B cell (primary cell): ENCODE results near the gene VILL. TPM values are rescaled to one million over a fixed set of nuclear protein-coding genes. Genes with fewer than 3 reads are reported as not detected.

ENCODE experiments used
- ATAC-seq: fragments of 200-7000 bp; cut with Tn5 transposase; one replicate; pipeline ENCODE4 v1.10.0; 2021; ENCODE audit warnings: low read depth, mild to moderate bottlenecking, moderate number of reproducible peaks, moderate library complexity
- CTCF ChIA-PET: fragments of 350-600 bp; sonication (Branson Sonifier 250); formaldehyde crosslinking; loops from one replicate; lab custom pipeline; 2021; ENCODE audit warnings: antibody characterized with exemption, inconsistent platforms; lab: Charles Lee
- POLR2A ChIA-PET: fragments of 350-600 bp; sonication (Branson Sonifier 250); formaldehyde crosslinking; loops from one replicate; lab custom pipeline; 2021; ENCODE audit warnings: antibody characterized with exemption; lab: Charles Lee
- DNase-seq: peaks from one replicate; pipeline ENCODE4 v3.0.0; 2013
- H2AFZ ChIP-seq: 2 replicates; pipeline ENCODE4 v1.6.1; 2012; ENCODE audit warnings: mild to moderate bottlenecking, low read depth, low read length; ENCODE audit not compliant: insufficient read depth, poor library complexity, severe bottlenecking
- H3K27ac ChIP-seq, 2 donors: 1 replicate in 1 of 2; 2 replicates in 1 of 2; pipeline ENCODE4 v1.5.1; 2012 to 2013; ENCODE audit warnings: low read length in 2 of 2, mild to moderate bottlenecking in 2 of 2, moderate library complexity in 1 of 2
- H3K27me3 ChIP-seq, 4 experiments: fragments of 200-600 bp in 1 of 4; sonication (generic) in 1 of 4; replicated peaks in 1 of 4; 1 replicate in 2 of 4; 2 replicates in 2 of 4; pipeline versions ENCODE4 v1.6.1 to v1.7.0; 2013 to 2016; ENCODE audit warnings: low read length in 3 of 4, mild to moderate bottlenecking in 2 of 4, mixed read lengths in 1 of 4, moderate library complexity in 1 of 4; ENCODE audit not compliant: insufficient read depth in 4 of 4, control insufficient read depth in 3 of 4; ENCODE audit errors: control extremely low read depth in 1 of 4
- H3K36me3 ChIP-seq, 2 experiments: replicated peaks in 1 of 2; 1 replicate in 1 of 2; 2 replicates in 1 of 2; pipeline versions ENCODE4 v1.6.1 to v1.7.1; 2013; ENCODE audit warnings: low read length in 1 of 2; ENCODE audit not compliant: insufficient read depth in 2 of 2, control insufficient read depth in 1 of 2; ENCODE audit errors: control extremely low read depth in 1 of 2, extremely low read depth in 1 of 2
- H3K4me1 ChIP-seq, 2 donors: fragments of 200-600 bp in 1 of 2; sonication (generic) in 1 of 2; 1 replicate in 1 of 2; 2 replicates in 1 of 2; pipeline versions ENCODE4 v1.5.1 to v1.6.1; 2013 to 2017; ENCODE audit warnings: low read length in 2 of 2; ENCODE audit not compliant: control insufficient read depth in 2 of 2, insufficient read depth in 2 of 2
- H3K4me2 ChIP-seq: replicated peaks from 2 replicates; pipeline ENCODE3; 2012; ENCODE audit warnings: mild to moderate bottlenecking, low read depth, low read length; ENCODE audit not compliant: poor library complexity, severe bottlenecking
- H3K4me3 ChIP-seq, 5 experiments: fragments of 200-600 bp in 1 of 5; sonication (generic) in 1 of 5; 1 replicate in 3 of 5; 2 replicates in 2 of 5; pipeline versions ENCODE4 v1.5.1 to v1.7.0; 2011 to 2016; ENCODE audit warnings: low read length in 4 of 5, mild to moderate bottlenecking in 4 of 5, low read depth in 2 of 5, control low read depth in 1 of 5, moderate library complexity in 1 of 5; ENCODE audit not compliant: insufficient read depth in 1 of 5; ENCODE audit errors: control extremely low read depth in 1 of 5, extremely low read depth in 1 of 5
- H3K79me2 ChIP-seq: fragments of 200-600 bp; sonication (generic); one replicate; pipeline ENCODE4 v1.6.0; 2016; ENCODE audit warnings: low read length; ENCODE audit not compliant: control insufficient read depth, insufficient read depth
- H3K9ac ChIP-seq: fragments of 200-600 bp; sonication (generic); 2 replicates; pipeline ENCODE4 v1.6.1; 2017; ENCODE audit warnings: mild to moderate bottlenecking, low read length, moderate library complexity
- H3K9me3 ChIP-seq, 3 donors: one replicate each; pipeline versions ENCODE4 v1.6.1 to v1.7.1; 2013; ENCODE audit warnings: low read length in 2 of 3; ENCODE audit not compliant: control insufficient read depth in 2 of 3, insufficient read depth in 1 of 3; ENCODE audit errors: control extremely low read depth in 1 of 3
- H4K20me1 ChIP-seq: 2 replicates; pipeline ENCODE4 v1.6.0; 2012; ENCODE audit warnings: mild to moderate bottlenecking, low read length; ENCODE audit not compliant: insufficient read depth, control insufficient read depth, poor library complexity, severe bottlenecking
- H3K27ac Mint-ChIP-seq: one replicate; pipeline ENCODE4 v1.8.0; 2021; ENCODE audit warnings: mixed read lengths
- H3K27me3 Mint-ChIP-seq: one replicate; pipeline ENCODE4 v1.8.0; 2021; ENCODE audit warnings: mixed read lengths
- H3K4me1 Mint-ChIP-seq: one replicate; pipeline ENCODE4 v1.8.0; 2021; ENCODE audit warnings: mixed read lengths
- H3K4me3 Mint-ChIP-seq: one replicate; pipeline ENCODE4 v1.8.0; 2021; ENCODE audit warnings: mixed read lengths
- H3K9me3 Mint-ChIP-seq: one replicate; pipeline ENCODE4 v1.8.0; 2022; ENCODE audit warnings: mixed read lengths; ENCODE audit not compliant: insufficient read depth
- EZH2 ChIP-seq: IDR thresholded peaks from 2 replicates; pipeline ENCODE4 v1.6.1; 2012; ENCODE audit warnings: borderline replicate concordance, low read depth, mild to moderate bottlenecking, moderate library complexity, low read length; ENCODE audit not compliant: insufficient read depth, poor library complexity, severe bottlenecking
- WGBS: methylation state at CpG from one replicate; pipeline ENCODE4 v1.1.5; 2013; ENCODE audit warnings: missing lambda C conversion rate; ENCODE audit not compliant: insufficient coverage; 5-methylcytosine and 5-hydroxymethylcytosine counted together
- intact Hi-C: fragments of 100-400 bp; cut with micrococcal nuclease; formaldehyde crosslinking; loops from one replicate; pipeline ENCODE4 v1.10.0; 2022
- polyA plus RNA-seq: library from polyadenylated mRNA; depleted of rRNA; stranded (reverse); fragments of >200 nt; gene quantifications from 2 replicates; pipeline ENCODE4 v1.2.3, GENCODE V29; 2012
- total RNA-seq, 2 donors: library from RNA; stranded (reverse); fragments of 120-200 nt in 1 of 2; gene quantifications; 1 replicate in 1 of 2; 2 replicates in 1 of 2; pipeline versions ENCODE4 v1.2.3 to v1.2.4, GENCODE V29; 2013 to 2022
- TF ChIP-seq, protein P1 (sequence below): fragments of 200-600 bp; IDR thresholded peaks from one replicate; pipeline ENCODE4 v1.8.0; 2022; ENCODE audit warnings: antibody characterized with exemption, mild to moderate bottlenecking

The VILL gene
- total and polyA plus RNA-seq, 2 donors (not counting 1 experiment from before 2014, with no cell fraction given) = 35.2 to 46.4 TPM

DNA sequence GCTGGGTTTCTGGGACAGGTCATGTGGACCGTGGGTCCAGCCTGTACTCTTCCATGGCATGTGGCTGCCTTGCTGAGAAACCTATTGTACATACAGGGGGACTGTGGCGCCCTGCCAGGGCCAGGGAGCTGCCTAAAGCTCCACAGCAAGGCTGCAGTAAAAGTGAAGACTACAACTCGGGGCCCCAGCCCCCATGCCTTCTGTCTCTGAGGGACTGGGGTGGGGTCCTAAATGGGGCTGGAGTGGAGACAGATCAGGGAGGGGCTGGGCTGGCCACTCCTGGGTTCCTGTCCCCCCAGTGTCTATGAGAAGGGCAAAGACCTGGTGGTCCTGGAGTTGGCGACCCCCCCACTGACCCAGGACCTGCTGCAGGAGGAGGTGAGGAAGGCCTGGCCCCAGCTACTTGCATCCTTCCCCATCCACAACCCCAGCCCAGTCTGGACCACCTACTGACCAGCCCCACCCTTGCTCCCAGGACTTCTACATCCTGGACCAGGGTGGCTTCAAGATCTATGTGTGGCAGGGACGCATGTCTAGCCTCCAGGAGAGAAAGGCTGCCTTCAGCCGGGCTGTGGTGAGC is 7.3 kb downstream of the VILL start:
- 92% methylated on average over 6 of the region's 6 CpGs for WGBS
- TF ChIP-seq, protein P1, sequence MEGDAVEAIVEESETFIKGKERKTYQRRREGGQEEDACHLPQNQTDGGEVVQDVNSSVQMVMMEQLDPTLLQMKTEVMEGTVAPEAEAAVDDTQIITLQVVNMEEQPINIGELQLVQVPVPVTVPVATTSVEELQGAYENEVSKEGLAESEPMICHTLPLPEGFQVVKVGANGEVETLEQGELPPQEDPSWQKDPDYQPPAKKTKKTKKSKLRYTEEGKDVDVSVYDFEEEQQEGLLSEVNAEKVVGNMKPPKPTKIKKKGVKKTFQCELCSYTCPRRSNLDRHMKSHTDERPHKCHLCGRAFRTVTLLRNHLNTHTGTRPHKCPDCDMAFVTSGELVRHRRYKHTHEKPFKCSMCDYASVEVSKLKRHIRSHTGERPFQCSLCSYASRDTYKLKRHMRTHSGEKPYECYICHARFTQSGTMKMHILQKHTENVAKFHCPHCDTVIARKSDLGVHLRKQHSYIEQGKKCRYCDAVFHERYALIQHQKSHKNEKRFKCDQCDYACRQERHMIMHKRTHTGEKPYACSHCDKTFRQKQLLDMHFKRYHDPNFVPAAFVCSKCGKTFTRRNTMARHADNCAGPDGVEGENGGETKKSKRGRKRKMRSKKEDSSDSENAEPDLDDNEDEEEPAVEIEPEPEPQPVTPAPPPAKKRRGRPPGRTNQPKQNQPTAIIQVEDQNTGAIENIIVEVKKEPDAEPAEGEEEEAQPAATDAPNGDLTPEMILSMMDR = no peak
- TF ChIP-seq EZH2 = no peak
- no peaks in the 10 kb centered on the region for H3K27me3 ChIP-seq
- peaks cover 27 to 44% of the 10 kb centered on the region in 2 donors for H3K4me1 ChIP-seq
- H3K9me3 ChIP-seq = peaks cover 0 to 9% (median 0%) of the 10 kb centered on the region in 3 donors
- H4K20me1 ChIP-seq = no peaks in the 10 kb centered on the region
- peak overlapping the region; percentile 94 for H3K4me2 ChIP-seq
- peak overlapping the region; percentile 82 for H2AFZ ChIP-seq
- Mint-ChIP-seq H3K27ac (peak overlapping the region; percentile 96), H3K4me1 (peaks cover 51% of the 10 kb centered on the region), H3K4me3 (peak overlapping the region; percentile 23), H3K9me3 (no peaks in the 10 kb centered on the region), H3K27me3 (no peaks in the 10 kb centered on the region)
- no peak for DNase-seq
- intact Hi-C loops = no loop called here
- POLR2A ChIA-PET = no interaction called here
- peaks cover 0 to 29% of the 10 kb centered on the region in 2 experiments for H3K36me3 ChIP-seq
- ATAC-seq = no peak
- H3K79me2 ChIP-seq = peaks cover 12% of the 10 kb centered on the region
- peak overlapping the region; percentile 92 to 93 for H3K27ac ChIP-seq
- H3K4me3 ChIP-seq = peak overlapping the region in 1 of 5 experiments; percentile 60
- peak overlapping the region; percentile 66 for H3K9ac ChIP-seq
- CTCF ChIA-PET = interaction anchor here (1.3 to 2.3 kb wide), 3 partner anchors 23 to 482 kb away, joined by 5 to 14 read pairs (median 5); partner anchors contain the start of gene ACAA1

DNA sequence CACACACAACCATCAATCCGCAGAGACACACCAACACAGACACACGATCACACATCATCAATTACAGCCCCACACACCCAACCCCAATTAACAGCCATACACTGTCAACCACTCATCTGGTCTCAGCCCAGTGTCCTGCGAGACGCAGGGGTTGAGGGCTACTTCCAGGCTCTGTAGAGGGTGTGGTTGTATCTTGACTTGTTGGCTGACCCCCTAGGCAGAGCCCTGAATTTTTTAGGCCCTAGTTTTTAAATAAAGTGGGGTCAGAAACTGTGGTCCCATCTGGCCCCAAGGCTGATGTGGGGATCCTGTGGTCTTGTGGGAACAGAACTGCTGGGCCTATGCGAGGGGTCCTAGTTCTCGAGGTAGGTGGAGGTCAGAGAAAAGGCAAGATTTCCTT is 9.2 kb downstream of the VILL start:
- Histone ChIP-seq H4K20me1 (no peaks in the 10 kb centered on the region), H3K4me2 (no peak overlapping the region), H3K9me3 (peaks cover 0 to 9% (median 0%) of the 10 kb centered on the region in 3 donors), H3K4me3 (no peak overlapping the region), H3K9ac (no peak overlapping the region), H2AFZ (no peak overlapping the region), H3K27me3 (no peaks in the 10 kb centered on the region), H3K4me1 (peaks cover 18 to 30% of the 10 kb centered on the region in 2 donors), H3K36me3 (peaks cover 0 to 30% of the 10 kb centered on the region in 2 experiments), H3K79me2 (peaks cover 12% of the 10 kb centered on the region), H3K27ac (no peak overlapping the region)
- H3K27ac Mint-ChIP-seq = peak overlapping the region; percentile 75
- peaks cover 44% of the 10 kb centered on the region for H3K4me1 Mint-ChIP-seq
- WGBS = 93% methylated on average over 3 of the region's 6 CpGs
- ChIA-PET CTCF (no interaction called here), POLR2A (no interaction called here)
- intact Hi-C loops = no loop called here
- no peaks in the 10 kb centered on the region for H3K9me3 Mint-ChIP-seq
- TF ChIP-seq, protein P1 = no peak
- TF ChIP-seq EZH2 = no peak
- DNase-seq (no peak), ATAC-seq (no peak)
- H3K4me3 Mint-ChIP-seq = peak overlapping the region; percentile 75
- no peaks in the 10 kb centered on the region for H3K27me3 Mint-ChIP-seq
